ENCODE results near the gene DNHD1. TPM values are rescaled to one million over a fixed set of nuclear protein-coding genes. Genes with fewer than 3 reads are reported as not detected.
A peak's percentile ranks its signal among the peaks of the same experiment; 100 is the strongest.

DNHD1 gene
- total and polyA plus RNA-seq, 9 of the 15 experiments (the other 6 are each of a cell fraction or from before 2014, with no cell fraction given), result 0.82 to 9.7 (median 3.8) TPM

GRCh38 chr11:6604081-6604626 lies 107.1 kb downstream of the DNHD1 start (continued):
- TF ChIP-seq REST (IDR thresholded peaks at IDR 0.05; ENCODE audit: borderline replicate concordance), result peak; percentile 47; the same call in 1 of the 2 replicates
- no peak for TF ChIP-seq REST (CRISPR knock-in tag; IDR thresholded peaks at IDR 0.05; ENCODE audit: low read depth)
- no peak for TF ChIP-seq BCOR (IDR thresholded peaks at IDR 0.05)
- peak; percentile 51 for TF ChIP-seq ZFP36 (IDR thresholded peaks at IDR 0.05; ENCODE audit: low read depth, low read length, partially characterized antibody)
- 0 out of 2 replicates have a peak, but pooled peaks have one; percentile 4 for TF ChIP-seq ZBTB17 (CRISPR knock-in tag; IDR thresholded peaks at IDR 0.05)
- no peak for TF ChIP-seq FOXP1 (CRISPR knock-in tag; IDR thresholded peaks at IDR 0.05)
- TF ChIP-seq ATF1 (CRISPR knock-in tag; IDR thresholded peaks at IDR 0.05), result no peak
- no peak for TF ChIP-seq ATF1 (tag; IDR thresholded peaks at IDR 0.05)
- TF ChIP-seq, protein P1, sequence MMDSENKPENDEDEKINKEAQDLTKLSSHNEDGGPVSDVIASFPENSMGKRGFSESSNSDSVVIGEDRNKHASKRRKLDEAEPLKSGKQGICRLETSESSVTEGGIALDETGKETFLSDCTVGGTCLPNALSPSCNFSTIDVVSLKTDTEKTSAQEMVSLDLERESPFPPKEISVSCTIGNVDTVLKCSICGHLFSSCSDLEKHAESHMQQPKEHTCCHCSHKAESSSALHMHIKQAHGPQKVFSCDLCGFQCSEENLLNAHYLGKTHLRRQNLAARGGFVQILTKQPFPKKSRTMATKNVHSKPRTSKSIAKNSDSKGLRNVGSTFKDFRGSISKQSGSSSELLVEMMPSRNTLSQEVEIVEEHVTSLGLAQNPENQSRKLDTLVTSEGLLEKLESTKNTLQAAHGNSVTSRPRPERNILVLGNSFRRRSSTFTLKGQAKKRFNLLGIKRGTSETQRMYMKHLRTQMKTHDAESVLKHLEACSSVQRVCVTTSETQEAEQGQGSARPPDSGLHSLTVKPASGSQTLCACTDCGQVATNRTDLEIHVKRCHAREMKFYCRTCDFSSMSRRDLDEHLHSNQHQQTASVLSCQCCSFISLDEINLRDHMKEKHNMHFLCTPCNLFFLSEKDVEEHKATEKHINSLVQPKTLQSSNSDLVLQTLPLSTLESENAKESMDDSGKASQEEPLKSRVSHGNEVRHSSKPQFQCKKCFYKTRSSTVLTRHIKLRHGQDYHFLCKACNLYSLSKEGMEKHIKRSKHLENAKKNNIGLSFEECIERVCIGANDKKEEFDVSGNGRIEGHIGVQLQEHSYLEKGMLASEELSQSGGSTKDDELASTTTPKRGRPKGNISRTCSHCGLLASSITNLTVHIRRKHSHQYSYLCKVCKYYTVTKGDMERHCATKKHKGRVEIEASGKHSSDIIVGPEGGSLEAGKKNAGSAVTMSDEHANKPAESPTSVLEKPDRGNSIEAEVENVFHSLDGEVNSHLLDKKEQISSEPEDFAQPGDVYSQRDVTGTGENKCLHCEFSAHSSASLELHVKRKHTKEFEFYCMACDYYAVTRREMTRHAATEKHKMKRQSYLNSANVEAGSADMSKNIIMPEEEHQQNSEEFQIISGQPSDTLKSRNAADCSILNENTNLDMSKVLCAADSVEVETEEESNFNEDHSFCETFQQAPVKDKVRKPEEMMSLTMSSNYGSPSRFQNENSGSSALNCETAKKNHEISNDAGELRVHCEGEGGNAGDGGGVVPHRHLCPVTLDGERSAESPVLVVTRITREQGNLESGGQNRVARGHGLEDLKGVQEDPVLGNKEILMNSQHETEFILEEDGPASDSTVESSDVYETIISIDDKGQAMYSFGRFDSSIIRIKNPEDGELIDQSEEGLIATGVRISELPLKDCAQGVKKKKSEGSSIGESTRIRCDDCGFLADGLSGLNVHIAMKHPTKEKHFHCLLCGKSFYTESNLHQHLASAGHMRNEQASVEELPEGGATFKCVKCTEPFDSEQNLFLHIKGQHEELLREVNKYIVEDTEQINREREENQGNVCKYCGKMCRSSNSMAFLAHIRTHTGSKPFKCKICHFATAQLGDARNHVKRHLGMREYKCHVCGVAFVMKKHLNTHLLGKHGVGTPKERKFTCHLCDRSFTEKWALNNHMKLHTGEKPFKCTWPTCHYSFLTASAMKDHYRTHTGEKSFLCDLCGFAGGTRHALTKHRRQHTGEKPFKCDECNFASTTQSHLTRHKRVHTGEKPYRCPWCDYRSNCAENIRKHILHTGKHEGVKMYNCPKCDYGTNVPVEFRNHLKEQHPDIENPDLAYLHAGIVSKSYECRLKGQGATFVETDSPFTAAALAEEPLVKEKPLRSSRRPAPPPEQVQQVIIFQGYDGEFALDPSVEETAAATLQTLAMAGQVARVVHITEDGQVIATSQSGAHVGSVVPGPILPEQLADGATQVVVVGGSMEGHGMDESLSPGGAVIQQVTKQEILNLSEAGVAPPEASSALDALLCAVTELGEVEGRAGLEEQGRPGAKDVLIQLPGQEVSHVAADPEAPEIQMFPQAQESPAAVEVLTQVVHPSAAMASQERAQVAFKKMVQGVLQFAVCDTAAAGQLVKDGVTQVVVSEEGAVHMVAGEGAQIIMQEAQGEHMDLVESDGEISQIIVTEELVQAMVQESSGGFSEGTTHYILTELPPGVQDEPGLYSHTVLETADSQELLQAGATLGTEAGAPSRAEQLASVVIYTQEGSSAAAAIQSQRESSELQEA (IDR thresholded peaks at IDR 0.05; ENCODE audit: low read depth), result no peak
- TF ChIP-seq TEAD2 (tag; IDR thresholded peaks at IDR 0.05), result no peak
